Pons (tissue), 1 donor: Measurements from ENCODE around the gene SMIM27.
"Not testable (repeated sequence)": the region's sequence is repeated elsewhere in the genome, so short reads cannot be mapped to it uniquely, and the experiment has no call there.

Experiments used
- DNase-seq: peaks from one replicate; pipeline ENCODE4 v3.0.0-alpha.2; 2016; ENCODE audit warnings: low spot score

The SMIM27 gene, protein sequence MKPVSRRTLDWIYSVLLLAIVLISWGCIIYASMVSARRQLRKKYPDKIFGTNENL

DNA sequence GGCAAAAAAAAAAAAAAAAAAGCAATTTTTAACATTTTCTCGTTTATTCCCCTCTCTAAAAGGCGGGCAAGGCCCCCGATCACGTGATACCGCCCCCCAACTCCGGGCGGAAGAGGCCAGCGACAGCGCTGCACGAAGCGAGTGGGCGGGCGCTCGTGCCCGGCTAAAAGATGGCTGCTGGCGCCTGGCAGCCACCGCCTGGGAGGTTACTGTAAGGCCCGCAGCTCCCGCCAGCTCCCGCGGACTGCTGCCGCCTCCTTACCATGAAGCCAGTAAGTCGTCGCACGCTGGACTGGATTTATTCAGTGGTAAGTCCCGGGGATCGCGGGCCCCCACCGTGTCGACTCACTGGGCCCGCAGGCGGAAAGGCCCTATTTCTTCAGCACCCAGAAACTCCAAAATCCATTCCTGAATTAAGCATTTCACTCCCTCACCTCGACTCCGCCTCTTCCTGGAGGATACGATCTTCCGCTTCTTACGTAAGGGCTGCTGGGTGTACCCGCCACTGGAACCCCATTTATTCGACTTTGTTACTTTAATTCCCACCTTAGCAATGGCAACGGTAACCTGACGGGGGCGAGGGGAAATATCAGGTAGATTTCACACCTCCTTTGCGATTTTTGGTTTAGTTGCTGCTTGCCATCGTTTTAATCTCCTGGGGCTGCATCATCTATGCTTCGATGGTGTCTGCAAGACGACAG is at the start of gene SMIM27, which contains the start of gene TOPORS:
TSS of gene SMIM27 (plus strand) at position 156 of the 701 bp plus-strand sequence. CDS start at position 264, 108 bp downstream.
TSS of gene TOPORS (minus strand) at position 415 of the 701 bp plus-strand sequence. CDS start at position 265, 150 bp downstream.
- peak; percentile 97 for DNase-seq

DNA sequence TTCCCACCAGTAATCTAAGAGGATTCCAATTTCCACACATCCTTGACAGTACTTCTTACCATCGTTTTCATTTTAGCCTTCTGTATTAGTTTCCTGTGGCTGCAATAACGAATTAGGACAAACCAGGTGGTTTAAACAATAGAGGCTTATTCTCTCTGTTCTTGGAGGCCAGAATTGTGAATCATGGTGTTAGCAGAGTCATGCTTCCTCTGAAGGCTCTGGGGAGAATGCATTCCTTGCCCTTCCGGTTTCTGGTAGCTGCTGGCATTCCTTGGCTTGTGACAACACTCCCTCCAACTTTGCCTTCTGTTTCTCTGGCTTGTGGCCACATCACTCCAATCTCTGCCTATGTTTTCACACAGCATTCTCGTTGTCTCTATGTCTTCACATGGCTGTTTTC is 49.7 kb upstream of the SMIM27 start:
- no peak for DNase-seq

DNA sequence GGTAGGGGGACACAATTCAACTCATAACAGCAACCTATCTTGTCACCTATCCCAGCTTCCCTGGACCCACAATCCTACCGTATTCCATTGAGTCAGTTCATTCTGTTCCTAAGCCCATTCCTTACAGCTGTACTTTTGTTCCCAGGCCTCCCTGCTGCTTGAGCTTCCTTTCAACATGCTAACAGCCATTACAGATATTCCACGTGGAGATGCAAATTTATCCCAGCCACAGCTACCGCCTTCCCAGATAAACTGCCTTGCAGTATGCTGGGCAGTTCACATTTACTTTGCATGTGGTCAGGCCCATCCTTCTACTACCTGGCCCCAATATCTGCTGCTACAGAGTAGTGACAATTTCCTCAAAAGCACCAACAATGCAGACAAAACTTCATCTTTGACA is 49.1 kb upstream of the SMIM27 start:
- DNase-seq, result no peak

DNA sequence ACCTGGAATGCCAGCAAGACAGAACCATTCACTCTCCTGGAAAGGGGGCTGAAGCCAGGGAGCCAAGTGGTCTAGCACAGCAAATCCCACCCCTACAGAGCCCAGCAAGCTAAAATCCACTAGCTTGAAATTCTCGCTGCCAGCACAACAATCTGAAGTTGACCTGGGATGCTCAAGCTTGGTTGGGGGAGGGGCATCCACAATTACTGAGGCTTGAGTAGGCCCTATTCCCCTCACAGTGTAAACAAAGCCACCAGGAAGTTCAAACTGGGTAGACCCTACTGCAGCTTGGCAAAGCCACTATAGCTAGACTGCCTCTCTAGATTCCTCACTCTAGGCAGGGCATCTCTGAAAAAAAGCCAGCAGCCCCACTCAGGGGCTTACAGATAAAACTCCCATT is 43.4 kb upstream of the SMIM27 start:
- no peak for DNase-seq

DNA sequence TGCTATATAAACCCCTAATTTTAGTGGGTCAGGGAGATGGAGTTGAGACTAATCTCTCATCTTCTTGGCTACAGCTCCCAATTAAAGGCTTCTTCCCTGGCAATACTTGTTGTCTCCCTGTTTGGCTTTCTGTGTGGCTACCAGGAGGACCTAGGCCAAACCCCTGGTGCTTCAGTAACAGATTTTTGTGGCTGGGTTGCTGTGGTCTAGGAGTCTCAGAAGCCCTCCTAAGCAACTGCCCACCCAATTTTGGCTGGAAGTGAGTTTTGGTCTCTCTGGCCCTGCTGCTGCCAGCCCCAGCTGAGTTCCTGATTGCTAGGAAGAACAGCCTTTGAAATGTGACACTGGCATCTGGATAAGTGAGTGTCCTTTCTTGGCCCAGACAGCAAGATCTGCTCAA is 35.9 kb upstream of the SMIM27 start:
- no peak for DNase-seq

DNA sequence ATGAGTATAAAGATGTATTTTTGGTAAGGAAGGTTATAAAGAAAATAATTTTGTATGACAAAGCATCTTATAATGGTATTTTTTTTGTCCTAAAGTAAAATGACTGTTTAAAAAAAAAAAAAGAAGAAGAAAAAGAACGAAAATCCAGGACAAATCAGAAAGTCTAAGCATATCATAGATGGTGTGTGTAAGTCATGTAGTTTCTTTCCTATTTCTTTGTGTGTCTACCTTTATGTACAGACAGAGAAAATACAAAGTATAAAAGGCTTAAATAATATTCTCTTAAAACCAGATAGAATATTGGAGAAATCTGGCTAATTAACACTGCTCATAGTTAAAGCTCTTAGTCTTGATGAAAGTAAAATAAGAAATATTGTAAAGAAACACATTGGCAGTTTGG is 33.9 kb upstream of the SMIM27 start:
- no peak for DNase-seq

DNA sequence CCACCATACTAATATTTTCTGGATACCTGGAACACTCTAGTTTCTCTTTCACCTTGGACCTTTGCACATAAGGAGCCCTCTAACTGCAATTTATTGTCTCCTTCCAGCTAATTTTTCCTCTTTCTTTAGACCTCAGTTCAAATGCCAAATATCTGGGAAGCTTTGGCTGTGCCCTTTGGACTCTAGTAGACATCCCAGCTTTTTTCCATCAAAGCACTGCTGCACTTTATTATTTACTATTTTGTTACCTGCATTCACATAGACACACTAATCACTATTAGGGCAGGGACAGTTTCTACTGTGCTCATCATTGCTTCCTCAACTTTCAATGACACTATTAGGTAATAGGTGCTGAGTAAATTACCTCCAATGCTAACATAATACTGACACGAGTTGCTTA is 28.2 kb upstream of the SMIM27 start:
- DNase-seq, result no peak

DNA sequence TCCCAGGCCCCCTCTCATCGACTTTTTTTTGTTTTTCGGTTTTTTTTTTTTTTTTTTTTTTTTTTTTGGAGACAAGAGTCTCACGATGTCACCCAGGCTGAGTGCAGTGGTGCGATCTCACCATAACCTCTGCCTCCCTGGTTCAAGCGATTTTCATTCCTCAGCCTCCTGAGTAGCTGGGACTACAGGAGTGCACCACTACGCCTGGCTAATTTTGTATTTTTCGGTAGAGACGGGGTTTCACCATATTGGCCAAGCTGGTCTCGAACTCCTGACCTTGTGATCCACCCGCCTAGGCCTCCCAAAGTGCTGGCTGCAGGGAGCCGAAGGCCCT is 27.6 kb upstream of the SMIM27 start:
- not testable (repeated sequence) for DNase-seq

DNA sequence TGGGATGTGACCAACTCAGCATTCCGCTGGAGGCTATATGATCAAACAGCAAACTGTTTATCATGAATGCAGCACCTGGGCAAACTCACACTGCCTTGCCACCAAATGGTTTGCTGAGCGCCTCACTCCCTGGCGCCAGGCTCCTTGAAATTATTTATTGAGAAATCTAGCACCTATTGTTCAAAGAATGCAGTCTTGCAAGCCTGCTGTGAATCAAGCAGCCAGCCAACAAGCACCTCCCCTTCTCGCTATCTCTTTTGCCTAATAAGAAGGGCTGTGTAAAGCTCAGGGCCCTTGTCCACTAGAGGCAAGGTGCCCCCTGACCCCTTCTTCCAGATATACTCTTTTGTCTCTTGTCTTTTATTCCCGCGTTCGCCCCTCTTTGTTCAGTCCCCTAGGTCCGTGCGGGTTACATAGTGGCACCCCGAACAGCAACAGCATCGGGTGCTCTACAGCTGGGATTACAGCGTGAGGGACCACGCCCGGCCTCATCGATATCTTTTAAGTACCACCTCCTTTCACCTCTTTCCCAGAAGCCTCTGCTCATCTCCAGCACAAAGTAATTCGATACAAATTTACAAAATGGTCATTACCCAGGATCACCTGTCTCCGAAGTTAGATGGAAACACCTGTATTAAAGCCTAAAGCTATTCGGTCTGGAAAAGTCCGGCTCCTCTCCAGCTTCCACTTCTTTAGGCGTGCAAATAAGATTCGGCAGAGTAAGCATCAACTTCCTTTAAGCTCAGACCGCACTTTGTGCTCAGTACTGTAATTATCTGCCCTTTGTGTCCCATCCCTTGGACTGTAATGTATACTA is 27.0 kb upstream of the SMIM27 start:
- DNase-seq, result peak; percentile 47

DNA sequence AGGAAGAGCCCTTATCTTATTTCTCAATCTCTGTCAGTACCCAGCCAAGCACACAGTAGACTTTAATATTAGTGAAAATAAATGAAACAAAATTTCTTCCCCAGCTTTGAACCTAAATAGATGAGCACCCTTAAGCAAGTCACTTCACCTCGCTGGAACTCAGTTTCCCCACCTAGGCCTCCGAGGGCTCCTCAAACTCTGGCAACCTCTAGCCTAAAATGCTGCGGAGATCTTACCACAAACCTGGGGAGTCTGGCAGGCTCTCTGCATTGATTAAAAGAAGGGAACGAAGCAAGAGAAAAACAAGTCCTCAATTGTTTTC is 26.5 kb upstream of the SMIM27 start:
- DNase-seq, result peak; percentile 52

DNA sequence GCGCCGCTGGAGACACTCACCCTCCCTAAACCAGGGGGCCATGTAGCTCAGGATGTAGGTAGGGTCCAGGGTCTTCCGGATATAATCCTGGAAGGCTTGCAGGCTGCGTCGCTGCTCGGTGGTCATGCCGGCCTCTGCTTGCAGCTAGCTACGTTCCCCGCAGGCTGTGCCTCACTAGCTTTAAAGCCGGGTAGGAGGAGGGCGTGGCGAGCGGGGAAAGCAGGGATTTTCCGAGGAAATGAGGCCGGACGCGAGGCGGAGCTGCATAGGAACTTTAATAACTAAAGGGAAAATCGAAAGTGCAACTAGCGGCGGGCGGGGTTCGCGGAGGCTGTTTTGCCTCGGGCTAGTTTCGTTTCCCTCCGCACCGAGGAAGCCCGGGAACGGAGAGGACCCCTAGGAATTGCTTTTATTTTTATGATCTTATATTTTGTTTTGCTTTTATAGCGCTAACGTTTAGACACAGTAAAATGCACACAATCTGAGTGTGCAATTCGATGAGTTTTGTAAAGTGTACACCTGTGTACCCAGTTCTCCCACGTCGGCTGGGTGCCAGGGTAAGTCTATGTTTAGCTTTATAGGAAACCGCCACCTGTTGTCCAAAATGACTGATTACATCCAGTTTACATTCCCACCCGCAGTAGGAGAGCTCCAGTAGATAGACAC is 26.0 kb upstream of the SMIM27 start, which contains the start of gene RIGI:
TSS of gene RIGI (minus strand) at position 156 of the 666 bp plus-strand sequence. CDS start at position 126, 30 bp downstream.
- peak; percentile 86 for DNase-seq

DNA sequence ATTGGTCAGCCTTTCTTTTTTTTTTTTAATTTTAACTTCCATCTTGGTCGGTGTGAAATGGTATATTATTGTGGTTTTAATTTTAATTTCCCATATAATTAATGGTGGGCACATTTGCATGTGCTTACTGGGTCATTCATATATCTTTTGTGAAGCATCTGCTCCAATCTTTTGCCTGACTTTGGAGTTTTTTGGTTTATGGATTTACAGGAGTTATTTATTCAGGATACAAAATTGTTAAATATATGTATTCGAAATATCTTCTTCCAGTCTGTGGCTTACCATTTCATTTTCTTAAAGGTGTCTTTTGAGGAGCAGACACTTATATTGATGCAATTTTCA is 25.4 kb upstream of the SMIM27 start:
- no peak for DNase-seq

DNA sequence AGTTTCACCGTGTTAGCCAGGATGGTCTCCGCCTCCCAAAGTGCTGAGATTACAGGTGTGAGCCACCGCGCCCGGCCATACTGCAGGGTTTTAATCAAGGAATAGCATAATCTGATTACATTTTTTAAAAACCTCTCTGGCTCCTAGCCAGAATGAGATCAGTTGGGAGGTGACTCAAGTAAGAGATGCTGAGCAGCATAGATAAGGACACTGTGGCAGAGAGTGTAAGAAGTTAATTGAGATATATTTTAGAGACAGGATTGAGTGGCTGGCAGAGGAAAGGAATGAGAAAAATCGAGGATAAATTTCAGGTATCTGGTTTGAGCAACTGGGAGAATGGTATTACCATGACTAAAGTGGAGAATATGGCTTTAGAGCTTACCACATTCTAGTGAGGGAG is 18.8 kb upstream of the SMIM27 start:
- DNase-seq, result no peak

DNA sequence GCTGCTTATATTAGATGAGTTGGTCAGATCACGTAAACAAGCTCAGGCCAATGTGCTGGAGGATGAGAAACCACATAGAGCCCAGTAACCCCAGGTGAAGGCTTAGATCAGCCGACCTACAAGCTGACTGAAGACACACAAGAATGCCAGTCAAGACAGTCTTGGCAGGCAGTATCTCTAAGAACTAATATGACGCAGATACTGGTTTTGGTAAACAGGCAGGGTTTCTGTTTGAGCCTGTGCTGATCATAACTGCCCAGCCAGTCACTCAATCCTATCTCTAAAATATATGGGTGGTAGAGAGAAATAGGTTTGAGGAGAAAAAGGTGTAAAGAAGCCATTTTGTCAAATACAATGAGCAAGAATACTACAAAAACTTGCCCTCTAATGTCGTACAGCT is 18.3 kb upstream of the SMIM27 start:
- DNase-seq, result no peak

DNA sequence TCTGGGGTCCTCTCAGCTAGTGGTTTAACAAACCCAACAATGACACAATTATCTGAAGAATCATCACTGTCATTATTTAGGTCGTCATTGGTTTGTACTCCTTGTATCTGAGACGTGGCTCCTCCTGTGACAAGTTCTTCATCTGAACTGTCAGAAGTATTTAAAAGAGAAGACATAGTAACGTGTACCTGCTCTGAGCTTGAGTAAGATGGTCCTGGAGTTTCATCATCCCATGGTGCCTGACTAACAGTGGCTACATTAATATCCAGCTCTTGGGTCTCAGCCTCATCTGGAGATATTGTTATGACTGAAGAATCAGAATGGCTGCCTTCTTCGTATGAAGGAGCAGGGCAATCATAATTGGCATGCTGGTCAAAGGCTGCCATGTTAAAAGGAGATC is 9.1 kb upstream of the SMIM27 start:
- DNase-seq, result no peak

DNA sequence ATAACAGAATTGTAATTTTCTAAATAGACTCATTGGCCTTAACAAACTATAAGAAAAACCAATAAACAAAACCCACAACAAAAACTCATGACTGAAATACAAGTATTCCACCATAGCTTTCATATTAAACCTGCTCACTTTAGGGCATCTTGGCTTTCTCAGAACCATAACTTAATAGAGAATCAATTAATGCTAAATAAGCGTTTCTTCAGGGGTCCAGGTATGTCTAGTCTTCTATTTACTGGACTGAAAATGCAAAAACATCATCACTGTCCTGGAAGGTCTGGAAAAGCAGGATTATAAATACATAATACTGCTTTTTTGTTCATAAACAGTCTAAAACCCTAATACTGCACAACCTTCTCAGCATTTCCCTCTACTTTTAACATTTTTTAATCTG is 6.2 kb upstream of the SMIM27 start:
- no peak for DNase-seq

DNA sequence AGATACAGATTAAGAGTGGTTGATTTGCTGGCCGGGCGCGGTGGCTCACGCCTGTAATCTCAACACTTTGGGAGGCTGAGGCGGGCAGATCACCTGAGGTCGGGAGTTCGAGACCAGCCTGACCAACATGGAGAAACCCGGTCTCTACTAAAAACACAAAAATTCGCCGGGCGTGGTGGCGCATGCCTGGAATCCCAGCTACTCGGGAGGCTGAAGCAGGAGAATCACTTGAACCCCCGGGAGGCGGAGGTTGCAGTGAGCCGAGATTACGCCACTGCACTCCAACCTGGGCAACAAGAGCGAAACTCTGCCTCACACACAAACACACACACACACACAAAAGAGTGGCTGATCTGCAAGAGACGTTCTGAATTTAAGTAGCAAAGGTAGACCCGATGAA is 3.9 kb upstream of the SMIM27 start:
- not testable (repeated sequence) for DNase-seq

DNA sequence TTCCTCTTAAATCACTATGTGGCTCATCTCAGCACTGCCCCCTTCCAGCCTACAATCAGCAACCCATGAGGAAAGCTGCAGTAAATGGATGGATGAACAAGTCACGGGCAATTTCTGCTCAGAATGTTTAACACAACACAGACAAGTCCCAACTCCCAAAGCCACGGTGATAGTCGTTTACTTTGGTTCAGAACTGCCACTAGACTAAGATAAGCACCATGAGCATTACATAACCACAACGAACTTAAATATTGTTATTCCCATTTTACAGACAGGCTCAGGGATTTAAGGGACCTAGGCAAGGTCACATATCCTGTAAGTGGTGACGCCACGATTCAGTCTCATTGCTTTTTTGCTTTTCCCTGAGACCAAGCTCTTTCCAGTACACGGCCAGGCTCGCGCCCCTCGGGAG is 2.0 kb upstream of the SMIM27 start:
- peak; percentile 49 for DNase-seq

DNA sequence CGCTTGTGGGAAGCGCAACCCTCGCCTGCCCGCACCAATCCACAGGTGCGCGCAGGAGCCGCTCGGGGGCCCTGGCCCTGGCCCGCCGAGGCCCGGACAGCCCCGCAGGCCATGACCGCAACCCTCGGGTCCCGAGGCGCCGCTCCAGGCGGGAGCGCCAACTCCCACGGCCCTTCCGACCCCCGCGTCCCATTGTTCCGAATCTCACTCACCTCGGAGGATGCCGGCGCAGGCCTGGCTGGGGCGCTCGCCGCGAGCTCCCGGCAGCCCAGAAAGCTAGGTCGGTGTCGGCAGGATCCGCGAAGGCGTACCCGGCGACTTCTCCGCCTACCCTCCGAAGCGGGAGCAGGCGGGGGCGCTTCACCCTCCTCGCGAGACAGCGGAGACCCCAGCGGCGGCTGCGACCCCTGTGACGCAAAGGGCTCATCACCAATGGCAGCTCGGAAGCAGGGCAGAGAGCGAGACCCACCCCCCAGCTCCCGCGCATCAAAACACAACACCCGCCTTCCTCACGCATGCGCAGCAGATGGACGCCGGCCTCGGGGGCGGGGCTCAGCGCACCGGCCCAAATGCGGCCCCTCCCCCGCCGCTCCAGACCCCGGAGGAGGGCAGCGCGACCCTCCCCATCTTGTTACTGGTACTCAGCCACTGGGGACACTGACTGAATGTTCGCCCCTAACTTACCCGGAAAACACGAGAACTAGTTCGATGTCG is 1.4 kb upstream of the SMIM27 start:
- peak; percentile 89 for DNase-seq

DNA sequence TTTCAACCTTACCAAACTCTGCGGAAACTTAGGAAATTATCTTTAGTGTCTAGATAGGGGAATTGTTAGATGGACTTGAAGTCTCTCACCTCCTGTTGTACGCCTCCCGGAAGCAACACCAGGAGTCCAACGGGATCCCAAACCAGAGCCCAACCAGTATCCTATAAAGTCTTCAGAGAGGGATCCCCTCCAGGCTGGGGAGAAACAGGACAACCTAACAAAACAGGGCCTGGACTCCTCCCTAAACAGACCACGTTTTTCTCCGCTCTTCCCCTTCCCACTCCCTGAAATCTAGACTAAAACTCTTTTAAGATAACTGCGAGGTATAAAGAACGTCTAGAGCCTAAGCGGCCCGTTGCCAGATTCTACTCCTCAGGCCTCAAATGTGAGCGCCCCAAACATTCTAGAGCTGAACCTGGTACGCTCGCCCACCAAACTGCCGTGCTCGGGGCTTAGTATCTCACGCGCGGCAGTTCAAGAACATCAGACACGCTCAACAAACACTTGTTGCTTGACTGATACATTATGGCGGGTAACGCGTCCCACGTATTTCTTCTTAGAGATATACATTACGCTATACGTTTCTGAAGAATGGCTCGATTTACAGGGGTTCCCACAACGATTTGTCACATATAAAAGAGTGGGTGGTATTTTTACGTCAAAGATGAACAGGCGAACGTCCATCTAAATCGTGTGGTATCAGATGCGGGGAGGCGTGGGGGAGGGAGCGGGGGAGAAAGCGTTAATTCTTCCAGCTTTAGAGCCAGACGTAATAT is 663 bp upstream of the SMIM27 start:
- no peak for DNase-seq

DNA sequence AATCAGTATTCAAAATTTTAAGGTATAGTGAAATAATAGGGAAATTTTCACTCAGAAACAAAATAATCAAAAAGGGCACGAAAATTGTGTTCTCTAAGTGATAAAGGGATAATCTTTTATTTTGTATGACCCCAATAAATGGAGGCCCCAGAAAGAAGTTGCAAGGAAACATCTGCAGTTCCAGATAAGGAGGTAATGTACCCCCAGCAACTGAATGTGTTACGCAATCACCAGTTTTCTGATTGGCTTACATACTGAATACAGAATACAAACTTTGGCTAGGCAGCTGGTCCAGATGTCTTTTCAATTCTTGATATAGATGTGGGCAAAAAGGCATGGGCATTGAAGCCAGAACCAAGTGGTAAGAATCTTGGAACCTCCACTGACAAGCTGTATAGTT is 2.0 kb downstream of the SMIM27 start:
- no peak for DNase-seq

DNA sequence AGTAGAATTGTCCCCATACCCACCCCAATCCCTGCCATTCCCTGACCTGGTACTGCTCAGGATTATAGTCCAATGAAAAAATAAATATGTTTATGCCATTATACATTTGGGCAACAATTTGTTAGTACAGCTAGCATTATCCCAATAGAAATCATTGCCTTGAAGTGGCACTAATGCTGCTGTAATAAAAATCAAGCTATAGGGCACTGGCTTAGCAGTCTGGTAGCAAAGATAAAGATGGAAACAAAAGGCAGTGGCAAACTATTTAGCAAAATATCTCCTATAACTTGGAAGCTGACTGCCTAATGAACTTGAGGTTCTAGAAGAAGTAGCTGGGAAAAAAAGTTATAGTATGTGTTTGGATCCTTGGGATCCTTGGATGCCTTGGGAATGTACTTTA is 2.5 kb downstream of the SMIM27 start:
- DNase-seq, result no peak
